ENCODE data around the gene GNS.
"Not testable (repeated sequence)": the region's sequence is repeated elsewhere in the genome, so short reads cannot be mapped to it uniquely, and the experiment has no call there.

GNS gene

DNA sequence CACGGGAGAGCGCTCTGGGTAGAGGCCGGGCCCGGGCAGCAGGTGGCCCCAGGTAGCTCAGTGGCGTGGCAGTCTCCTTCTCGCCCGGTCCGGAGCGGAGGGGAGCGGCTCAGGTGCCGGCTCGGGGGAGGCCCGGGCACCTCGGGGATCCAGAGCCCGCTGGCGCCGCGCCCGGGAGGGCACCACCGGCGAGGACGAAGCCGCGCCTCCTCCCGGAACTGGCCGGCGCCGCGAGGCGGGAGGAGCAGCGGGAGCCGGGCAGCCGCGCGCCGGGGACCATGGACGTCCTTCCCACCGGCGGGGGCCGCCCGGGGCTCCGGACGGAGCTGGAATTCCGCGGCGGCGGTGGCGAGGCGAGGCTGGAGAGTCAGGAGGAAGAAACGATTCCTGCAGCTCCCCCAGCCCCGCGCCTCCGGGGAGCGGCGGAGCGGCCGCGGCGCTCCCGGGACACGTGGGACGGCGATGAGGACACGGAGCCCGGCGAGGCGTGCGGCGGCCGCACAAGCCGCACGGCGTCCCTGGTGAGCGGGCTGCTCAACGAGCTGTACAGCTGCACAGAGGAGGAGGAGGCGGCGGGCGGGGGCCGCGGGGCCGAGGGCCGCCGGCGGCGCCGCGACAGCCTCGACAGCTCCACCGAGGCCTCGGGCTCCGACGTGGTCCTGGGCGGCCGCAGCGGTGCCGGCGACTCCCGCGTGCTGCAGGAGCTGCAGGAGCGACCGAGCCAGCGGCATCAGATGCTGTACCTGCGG is 21.5 kb upstream of the GNS start:
- H3K9me3 ChIP-seq (ENCODE audit: control insufficient read depth in 2 of 2, low read length in 2 of 2): no peaks in the 10 kb centered on the region
- no peaks in the 10 kb centered on the region for H3K36me3 ChIP-seq (ENCODE audit: control insufficient read depth in 2 of 2, insufficient read depth in 2 of 2, low read length in 2 of 2)
- peaks cover 5 to 12% of the 10 kb centered on the region in 2 donors for H3K4me1 ChIP-seq (ENCODE audit: control insufficient read depth in 2 of 2, insufficient read depth in 2 of 2, low read length in 2 of 2)
- H3K27ac ChIP-seq (ENCODE audit: low read depth in 2 of 2, low read length in 2 of 2): peak overlapping the region in 1 of 2 donors; percentile 84
- no peaks in the 10 kb centered on the region for H3K27me3 ChIP-seq (ENCODE audit: control insufficient read depth in 2 of 2, insufficient read depth in 2 of 2, low read length in 2 of 2)
- H3K4me3 ChIP-seq (ENCODE audit: low read length in 2 of 2): peak overlapping the region; percentile 63 to 77
- H3K9ac ChIP-seq (ENCODE audit: low read depth in 1 of 2, low read length in 2 of 2): peak overlapping the region in 1 of 2 donors; percentile 67

DNA sequence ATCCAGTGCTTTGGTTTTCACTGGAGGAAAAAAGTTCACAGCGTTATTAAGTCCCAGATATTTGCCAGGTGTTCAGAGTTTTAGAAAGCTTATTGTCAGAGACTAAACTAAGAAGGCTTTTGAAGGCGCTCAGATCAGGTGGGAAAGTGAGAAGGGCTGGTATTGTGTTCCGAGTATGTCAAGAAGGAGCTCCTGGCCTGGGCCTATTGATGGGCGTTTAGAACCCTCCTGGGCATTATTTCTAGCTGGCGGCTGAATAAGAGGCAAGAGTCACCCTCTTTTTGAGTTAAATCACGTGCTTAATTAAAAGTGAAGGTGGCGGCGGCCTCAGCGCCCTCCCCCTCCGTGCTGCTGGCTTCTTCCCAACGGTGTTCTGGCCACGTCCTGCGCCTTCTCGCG is 20.9 kb upstream of the GNS start:
- no peaks in the 10 kb centered on the region for H3K36me3 ChIP-seq (ENCODE audit: control insufficient read depth in 2 of 2, insufficient read depth in 2 of 2, low read length in 2 of 2)
- H3K9me3 ChIP-seq (ENCODE audit: control insufficient read depth in 2 of 2, low read length in 2 of 2): no peaks in the 10 kb centered on the region
- H3K27ac ChIP-seq (ENCODE audit: low read depth in 2 of 2, low read length in 2 of 2): peak overlapping the region in 1 of 2 donors; percentile 84
- H3K4me3 ChIP-seq (ENCODE audit: low read length in 2 of 2): peak overlapping the region; percentile 63 to 77
- H3K9ac ChIP-seq (ENCODE audit: low read depth in 1 of 2, low read length in 2 of 2): peak overlapping the region in 1 of 2 donors; percentile 67
- H3K4me1 ChIP-seq (ENCODE audit: control insufficient read depth in 2 of 2, insufficient read depth in 2 of 2, low read length in 2 of 2): peaks cover 5 to 12% of the 10 kb centered on the region in 2 donors
- H3K27me3 ChIP-seq (ENCODE audit: control insufficient read depth in 2 of 2, insufficient read depth in 2 of 2, low read length in 2 of 2): no peaks in the 10 kb centered on the region

DNA sequence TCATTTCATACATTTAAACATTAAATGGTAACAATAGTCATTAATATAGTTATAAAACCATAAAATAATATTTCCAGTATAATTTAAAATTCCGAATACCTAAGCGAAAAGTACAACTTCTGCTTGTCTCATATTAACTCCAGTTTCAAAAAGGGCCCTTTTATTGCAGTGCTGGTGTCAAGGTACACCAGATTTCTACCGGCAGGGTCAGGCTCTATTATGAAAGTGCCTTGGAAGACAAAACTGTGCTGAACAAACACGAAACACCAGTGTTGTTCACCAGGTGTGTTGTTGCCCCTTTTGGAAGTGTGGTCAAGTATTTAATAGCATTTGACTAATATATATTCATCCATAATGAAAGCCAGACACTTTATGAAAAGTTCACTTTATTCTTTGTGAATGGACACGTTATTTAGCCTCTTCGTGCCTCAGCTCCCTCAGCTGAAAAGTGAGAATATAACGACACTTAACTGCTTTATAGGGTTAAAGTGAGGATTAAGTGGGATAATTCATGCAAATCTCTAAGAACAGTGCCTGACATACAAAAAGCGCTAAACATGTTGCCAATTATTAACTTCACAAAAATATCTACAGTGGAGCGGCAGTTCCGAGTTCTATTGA is 20.3 kb upstream of the GNS start:
- no peaks in the 10 kb centered on the region for H3K36me3 ChIP-seq (ENCODE audit: control insufficient read depth in 2 of 2, insufficient read depth in 2 of 2, low read length in 2 of 2)
- no peak overlapping the region for H3K27ac ChIP-seq (ENCODE audit: low read depth in 2 of 2, low read length in 2 of 2)
- H3K4me3 ChIP-seq (ENCODE audit: low read length in 2 of 2): peak overlapping the region; percentile 63 to 77
- peaks cover 5 to 12% of the 10 kb centered on the region in 2 donors for H3K4me1 ChIP-seq (ENCODE audit: control insufficient read depth in 2 of 2, insufficient read depth in 2 of 2, low read length in 2 of 2)
- no peaks in the 10 kb centered on the region for H3K27me3 ChIP-seq (ENCODE audit: control insufficient read depth in 2 of 2, insufficient read depth in 2 of 2, low read length in 2 of 2)
- H3K9me3 ChIP-seq (ENCODE audit: control insufficient read depth in 2 of 2, low read length in 2 of 2): no peaks in the 10 kb centered on the region
- no peak overlapping the region for H3K9ac ChIP-seq (ENCODE audit: low read depth in 1 of 2, low read length in 2 of 2)

DNA sequence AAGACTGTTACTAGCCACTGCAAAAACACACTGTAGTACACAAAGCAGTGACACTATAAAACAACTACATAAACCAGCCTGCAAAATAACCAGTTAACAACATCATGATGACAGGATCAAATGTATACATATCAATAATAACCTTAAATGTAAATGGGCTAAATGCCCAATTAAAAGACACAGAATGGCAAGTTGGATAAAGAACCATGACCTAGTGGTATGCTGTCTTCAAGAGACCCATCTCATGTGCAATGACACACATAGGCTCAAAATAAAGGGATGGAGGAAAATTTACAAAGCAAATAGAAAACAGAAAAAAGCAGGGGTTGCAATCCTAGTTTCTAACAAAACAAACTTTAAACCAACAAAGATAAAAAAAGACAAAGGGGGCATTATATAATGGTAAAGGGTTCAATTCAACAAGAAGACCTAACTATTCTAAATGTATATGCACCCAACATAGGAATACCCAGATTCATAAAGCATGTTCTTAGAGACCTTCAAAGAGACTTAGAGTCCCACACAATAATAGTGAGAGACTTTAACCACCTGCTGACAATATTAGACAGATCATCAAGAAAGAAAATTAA is 16.0 kb upstream of the GNS start:
- H3K4me1 ChIP-seq (ENCODE audit: control insufficient read depth in 2 of 2, insufficient read depth in 2 of 2, low read length in 2 of 2); H3K9me3 ChIP-seq (ENCODE audit: control insufficient read depth in 2 of 2, low read length in 2 of 2); H3K27me3 ChIP-seq (ENCODE audit: control insufficient read depth in 2 of 2, insufficient read depth in 2 of 2, low read length in 2 of 2); H3K9ac ChIP-seq (ENCODE audit: low read depth in 1 of 2, low read length in 2 of 2); H3K4me3 ChIP-seq (ENCODE audit: low read length in 2 of 2); H3K36me3 ChIP-seq (ENCODE audit: control insufficient read depth in 2 of 2, insufficient read depth in 2 of 2, low read length in 2 of 2); H3K27ac ChIP-seq (ENCODE audit: low read depth in 2 of 2, low read length in 2 of 2): not testable (repeated sequence)

DNA sequence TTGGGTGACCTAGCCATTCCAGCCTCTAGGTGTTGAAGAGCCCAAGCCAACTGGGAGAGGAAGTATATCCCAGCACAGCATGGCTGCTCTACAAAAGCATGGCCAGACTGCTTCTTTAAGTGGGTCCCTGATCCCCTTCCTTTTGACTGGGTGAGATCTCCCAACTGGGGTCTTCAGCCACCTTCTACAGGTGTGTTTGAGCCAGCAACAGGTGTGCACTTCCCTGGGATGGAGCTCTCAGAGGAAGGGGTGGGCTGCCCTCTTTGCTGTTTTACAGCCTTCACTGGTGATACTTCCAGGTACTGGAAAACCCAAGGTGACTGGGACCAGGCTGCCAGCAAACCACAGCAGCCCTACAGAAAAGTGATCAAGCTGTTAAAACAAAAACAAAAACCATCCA is 14.2 kb upstream of the GNS start:
- Histone ChIP-seq H3K9me3 (ENCODE audit: control insufficient read depth in 2 of 2, low read length in 2 of 2) (no peaks in the 10 kb centered on the region), H3K36me3 (ENCODE audit: control insufficient read depth in 2 of 2, insufficient read depth in 2 of 2, low read length in 2 of 2) (no peaks in the 10 kb centered on the region), H3K27ac (ENCODE audit: low read depth in 2 of 2, low read length in 2 of 2) (no peak overlapping the region), H3K4me3 (ENCODE audit: low read length in 2 of 2) (no peak overlapping the region), H3K9ac (ENCODE audit: low read depth in 1 of 2, low read length in 2 of 2) (no peak overlapping the region), H3K27me3 (ENCODE audit: control insufficient read depth in 2 of 2, insufficient read depth in 2 of 2, low read length in 2 of 2) (no peaks in the 10 kb centered on the region), H3K4me1 (ENCODE audit: control insufficient read depth in 2 of 2, insufficient read depth in 2 of 2, low read length in 2 of 2) (no peaks in the 10 kb centered on the region)

DNA sequence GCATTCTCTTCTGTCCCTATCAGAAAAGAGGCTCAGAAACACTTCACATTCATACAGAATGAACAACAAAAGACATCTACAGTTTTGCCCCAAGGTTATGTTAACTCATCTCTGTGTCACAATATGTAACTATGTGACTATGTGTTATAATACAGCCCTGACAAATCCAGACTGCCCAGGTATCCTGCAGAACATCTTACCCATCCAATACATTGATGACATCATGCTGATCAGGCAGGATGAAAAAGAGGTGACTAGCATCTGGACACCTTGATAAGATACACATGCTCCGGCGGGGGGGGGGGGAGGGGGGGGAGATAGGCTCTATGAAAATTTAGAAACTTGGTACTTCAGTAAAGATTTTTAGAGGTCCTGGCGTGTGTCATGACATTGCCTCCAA is 8.3 kb upstream of the GNS start:
- Histone ChIP-seq H3K4me1 (ENCODE audit: control insufficient read depth in 2 of 2, insufficient read depth in 2 of 2, low read length in 2 of 2) (no peaks in the 10 kb centered on the region), H3K27me3 (ENCODE audit: control insufficient read depth in 2 of 2, insufficient read depth in 2 of 2, low read length in 2 of 2) (no peaks in the 10 kb centered on the region), H3K4me3 (ENCODE audit: low read length in 2 of 2) (no peak overlapping the region), H3K9ac (ENCODE audit: low read depth in 1 of 2, low read length in 2 of 2) (no peak overlapping the region), H3K36me3 (ENCODE audit: control insufficient read depth in 2 of 2, insufficient read depth in 2 of 2, low read length in 2 of 2) (no peaks in the 10 kb centered on the region), H3K9me3 (ENCODE audit: control insufficient read depth in 2 of 2, low read length in 2 of 2) (no peaks in the 10 kb centered on the region), H3K27ac (ENCODE audit: low read depth in 2 of 2, low read length in 2 of 2) (no peak overlapping the region)

DNA sequence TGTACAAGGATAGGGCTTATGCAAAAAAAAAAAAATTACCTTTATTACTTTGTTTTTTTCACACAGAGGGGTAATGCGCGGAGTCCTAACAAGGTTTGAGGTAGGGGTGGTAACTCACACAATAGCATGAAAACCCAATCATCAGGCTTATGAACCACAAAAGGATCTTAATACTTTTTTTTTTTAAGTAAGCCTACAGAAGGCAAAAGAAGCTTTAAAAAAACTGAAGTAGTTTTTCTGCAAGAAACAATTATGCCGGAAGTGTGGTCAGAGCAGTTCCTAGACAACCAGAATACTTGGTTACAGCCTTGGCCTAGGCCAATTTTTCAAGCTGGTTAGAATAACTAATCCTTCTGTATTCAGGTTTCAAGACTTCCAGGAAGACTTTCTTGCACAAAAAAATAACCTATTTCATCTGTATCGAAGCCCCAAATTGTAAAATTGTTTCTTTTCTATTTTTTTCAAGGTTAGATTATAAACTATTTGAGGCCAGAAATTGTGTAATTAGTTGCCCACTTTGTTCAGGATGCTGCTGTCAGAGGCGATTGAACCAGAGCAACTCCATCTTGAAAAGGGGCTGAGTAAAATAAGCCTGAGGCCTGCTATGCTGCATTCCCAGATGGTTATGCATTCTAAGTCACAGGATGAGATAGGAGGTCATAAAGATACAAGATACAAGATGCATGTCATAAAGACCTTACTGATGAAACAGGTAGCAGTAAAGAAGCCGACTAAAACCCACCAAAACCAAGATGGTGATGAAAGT is 1.8 kb upstream of the GNS start:
- no peaks in the 10 kb centered on the region for H3K36me3 ChIP-seq (ENCODE audit: control insufficient read depth in 2 of 2, insufficient read depth in 2 of 2, low read length in 2 of 2)
- no peaks in the 10 kb centered on the region for H3K9me3 ChIP-seq (ENCODE audit: control insufficient read depth in 2 of 2, low read length in 2 of 2)
- H3K4me3 ChIP-seq (ENCODE audit: low read length in 2 of 2): no peak overlapping the region
- no peak overlapping the region for H3K9ac ChIP-seq (ENCODE audit: low read depth in 1 of 2, low read length in 2 of 2)
- H3K27me3 ChIP-seq (ENCODE audit: control insufficient read depth in 2 of 2, insufficient read depth in 2 of 2, low read length in 2 of 2): no peaks in the 10 kb centered on the region
- H3K4me1 ChIP-seq (ENCODE audit: control insufficient read depth in 2 of 2, insufficient read depth in 2 of 2, low read length in 2 of 2): peaks cover 4 to 12% of the 10 kb centered on the region in 2 donors
- no peak overlapping the region for H3K27ac ChIP-seq (ENCODE audit: low read depth in 2 of 2, low read length in 2 of 2)

DNA sequence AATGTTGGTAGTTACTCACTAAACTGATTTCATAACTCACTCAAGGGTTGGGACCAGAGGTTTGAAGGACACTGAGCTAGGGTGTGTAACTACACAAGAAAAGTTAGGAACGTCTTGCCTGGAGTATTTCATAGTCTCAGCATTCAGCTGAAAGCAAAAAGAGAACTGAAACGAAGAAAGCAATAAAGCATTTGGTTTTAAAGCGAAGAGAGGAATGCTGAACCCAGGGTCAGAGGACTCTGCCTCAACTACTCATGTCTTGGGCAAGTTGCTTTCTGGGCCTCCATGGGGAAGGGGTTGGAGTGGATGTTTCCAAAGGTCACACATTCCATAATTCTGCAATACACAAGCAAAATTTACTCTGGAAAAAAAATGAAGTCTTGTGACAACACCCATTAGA is 1.4 kb downstream of the GNS start:
- Histone ChIP-seq H3K9ac (ENCODE audit: low read depth in 1 of 2, low read length in 2 of 2) (no peak overlapping the region), H3K27me3 (ENCODE audit: control insufficient read depth in 2 of 2, insufficient read depth in 2 of 2, low read length in 2 of 2) (no peaks in the 10 kb centered on the region), H3K9me3 (ENCODE audit: control insufficient read depth in 2 of 2, low read length in 2 of 2) (no peaks in the 10 kb centered on the region), H3K4me3 (ENCODE audit: low read length in 2 of 2) (peak overlapping the region in 1 of 2 donors; percentile 83), H3K4me1 (ENCODE audit: control insufficient read depth in 2 of 2, insufficient read depth in 2 of 2, low read length in 2 of 2) (peaks cover 4 to 12% of the 10 kb centered on the region in 2 donors), H3K36me3 (ENCODE audit: control insufficient read depth in 2 of 2, insufficient read depth in 2 of 2, low read length in 2 of 2) (peaks cover 0 to 2% of the 10 kb centered on the region in 2 donors), H3K27ac (ENCODE audit: low read depth in 2 of 2, low read length in 2 of 2) (no peak overlapping the region)

DNA sequence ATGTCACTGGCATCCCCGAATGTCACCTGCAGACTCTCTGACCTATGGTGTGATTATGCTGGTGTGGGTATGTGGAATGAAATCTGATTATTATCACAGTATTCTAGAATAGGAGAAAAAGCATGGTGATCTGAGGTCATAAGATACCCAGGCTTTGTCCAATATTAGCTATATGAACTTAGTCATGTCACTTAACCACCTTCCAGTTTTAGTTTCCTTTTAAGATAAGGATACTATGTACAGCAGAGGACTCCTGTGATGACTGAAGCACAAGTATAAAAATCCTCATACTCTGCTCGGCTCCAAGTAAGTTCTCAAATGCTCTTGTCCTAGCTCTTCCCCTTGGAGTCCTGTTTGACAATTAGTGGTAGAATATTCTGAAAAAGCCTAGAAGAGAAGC is 2.8 kb downstream of the GNS start:
- no peak overlapping the region for H3K27ac ChIP-seq (ENCODE audit: low read depth in 2 of 2, low read length in 2 of 2)
- H3K9ac ChIP-seq (ENCODE audit: low read depth in 1 of 2, low read length in 2 of 2): no peak overlapping the region
- H3K27me3 ChIP-seq (ENCODE audit: control insufficient read depth in 2 of 2, insufficient read depth in 2 of 2, low read length in 2 of 2): no peaks in the 10 kb centered on the region
- no peak overlapping the region for H3K4me3 ChIP-seq (ENCODE audit: low read length in 2 of 2)
- H3K9me3 ChIP-seq (ENCODE audit: control insufficient read depth in 2 of 2, low read length in 2 of 2): no peaks in the 10 kb centered on the region
- H3K36me3 ChIP-seq (ENCODE audit: control insufficient read depth in 2 of 2, insufficient read depth in 2 of 2, low read length in 2 of 2): peaks cover 3 to 4% of the 10 kb centered on the region in 2 donors
- peaks cover 4 to 12% of the 10 kb centered on the region in 2 donors for H3K4me1 ChIP-seq (ENCODE audit: control insufficient read depth in 2 of 2, insufficient read depth in 2 of 2, low read length in 2 of 2)

DNA sequence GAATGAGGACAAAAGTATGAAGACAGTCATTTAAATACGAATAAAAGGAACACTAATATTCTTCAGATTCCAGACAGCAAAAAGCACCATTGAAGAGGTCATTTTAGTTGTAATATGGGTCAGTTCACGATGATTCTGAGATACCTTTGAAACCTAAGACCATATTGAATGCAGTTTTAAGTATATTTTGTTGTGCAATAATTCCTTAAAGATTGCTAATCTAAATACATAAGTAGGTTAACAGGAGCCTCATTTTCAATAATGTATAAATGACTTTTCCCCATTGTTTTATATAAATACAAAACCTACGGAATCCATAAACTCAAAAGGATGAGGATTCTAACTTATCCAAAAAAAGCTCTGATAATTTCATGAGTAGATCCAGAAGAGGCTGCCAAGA is 5.8 kb downstream of the GNS start:
- H3K27me3 ChIP-seq (ENCODE audit: control insufficient read depth in 2 of 2, insufficient read depth in 2 of 2, low read length in 2 of 2): no peaks in the 10 kb centered on the region
- H3K36me3 ChIP-seq (ENCODE audit: control insufficient read depth in 2 of 2, insufficient read depth in 2 of 2, low read length in 2 of 2): peaks cover 7 to 11% of the 10 kb centered on the region in 2 donors
- no peaks in the 10 kb centered on the region for H3K9me3 ChIP-seq (ENCODE audit: control insufficient read depth in 2 of 2, low read length in 2 of 2)
- no peak overlapping the region for H3K4me3 ChIP-seq (ENCODE audit: low read length in 2 of 2)
- H3K4me1 ChIP-seq (ENCODE audit: control insufficient read depth in 2 of 2, insufficient read depth in 2 of 2, low read length in 2 of 2): peaks cover 0 to under 1% of the 10 kb centered on the region in 2 donors
- no peak overlapping the region for H3K9ac ChIP-seq (ENCODE audit: low read depth in 1 of 2, low read length in 2 of 2)
- no peak overlapping the region for H3K27ac ChIP-seq (ENCODE audit: low read depth in 2 of 2, low read length in 2 of 2)

Data from mucosa of rectum (tissue), 2 donors.